Hepatic stellate cell (primary cell): ENCODE results near the gene PIK3C2A.
"Not testable (repeated sequence)": the region's sequence is repeated elsewhere in the genome, so short reads cannot be mapped to it uniquely, and the experiment has no call there.

Experiments used
- DNase-seq: peaks from one replicate; pipeline ENCODE4 v3.0.0; 2011; ENCODE audit warnings: low spot score

Gene PIK3C2A

GRCh38 chr11:17207317-17208256 is at the start of gene PIK3C2A:
Gene PIK3C2A (minus strand): TSS chr11:17207986. CDS start chr11:17169741, 38,245 bp downstream.
- peak; percentile 93 for DNase-seq

DNA sequence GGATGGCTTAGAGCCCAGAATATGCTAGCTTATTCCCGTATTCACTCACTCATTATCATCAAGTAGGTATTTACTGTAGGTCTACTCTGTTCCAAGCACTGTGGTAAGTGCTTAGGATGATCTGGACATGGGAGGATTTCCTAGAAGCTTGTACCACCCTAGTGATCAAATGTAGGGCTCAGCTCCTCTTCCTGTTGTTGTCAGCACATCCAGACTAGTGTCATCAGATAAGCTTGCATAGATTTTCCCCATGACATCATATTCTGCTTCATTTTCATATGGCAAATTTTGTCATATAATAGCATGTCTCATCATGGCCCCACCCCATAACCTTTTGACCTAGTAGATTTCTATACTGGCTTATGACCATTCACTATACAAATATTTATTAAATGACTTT is 49.4 kb upstream of the PIK3C2A start:
- DNase-seq: peak; percentile 9

GRCh38 chr11:17256512-17256911 is 48.7 kb upstream of the PIK3C2A start:
- peak; percentile 61 for DNase-seq

- DNase-seq: no peak
Measured at GRCh38 chr11:17252704-17253103, 44.9 kb upstream of the PIK3C2A start.

GRCh38 chr11:17250561-17251350 is 43.0 kb upstream of the PIK3C2A start:
- no peak for DNase-seq

DNA sequence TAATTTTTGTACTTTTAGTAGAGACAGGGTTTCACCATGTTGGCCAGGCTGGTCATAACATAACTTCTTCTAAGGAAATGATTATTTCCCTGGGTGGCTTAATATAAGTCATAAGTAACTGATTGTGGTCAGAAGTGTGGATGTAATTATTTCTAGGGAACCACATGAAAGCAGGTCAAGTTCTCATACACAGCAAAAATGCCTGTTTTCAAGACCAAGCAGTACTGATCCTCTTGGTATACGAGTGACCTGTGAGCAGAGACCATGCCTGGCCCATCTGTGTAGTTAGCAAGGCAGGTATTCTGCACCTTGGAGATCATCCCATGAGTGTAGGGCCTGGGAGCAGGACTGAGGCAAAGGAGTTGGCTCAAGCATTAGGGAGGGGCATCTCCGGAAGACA is 36.3 kb upstream of the PIK3C2A start:
- no peak for DNase-seq

GRCh38 chr11:17242954-17243353 is 35.2 kb upstream of the PIK3C2A start:
- not testable (repeated sequence) for DNase-seq

DNA sequence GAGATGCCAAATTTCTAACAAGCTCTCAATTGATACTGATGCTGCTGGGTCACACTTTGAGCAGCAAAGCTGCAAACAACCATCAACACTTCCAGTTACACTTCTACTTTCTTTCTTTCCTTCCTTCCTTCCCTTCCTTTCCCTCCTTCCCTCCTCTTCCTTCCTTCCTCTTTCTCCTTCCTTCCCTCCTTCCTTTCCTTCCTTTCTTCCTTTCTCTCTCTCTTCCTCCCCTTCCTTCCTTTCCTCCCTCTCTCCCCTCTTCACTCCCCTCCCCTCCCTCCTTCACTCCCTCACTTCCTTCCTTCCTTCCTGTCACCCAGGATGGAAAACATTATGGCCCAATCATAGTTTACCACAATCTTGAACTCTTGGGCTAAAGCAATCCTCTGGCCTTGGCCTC is 33.0 kb upstream of the PIK3C2A start:
- DNase-seq: no peak

DNA sequence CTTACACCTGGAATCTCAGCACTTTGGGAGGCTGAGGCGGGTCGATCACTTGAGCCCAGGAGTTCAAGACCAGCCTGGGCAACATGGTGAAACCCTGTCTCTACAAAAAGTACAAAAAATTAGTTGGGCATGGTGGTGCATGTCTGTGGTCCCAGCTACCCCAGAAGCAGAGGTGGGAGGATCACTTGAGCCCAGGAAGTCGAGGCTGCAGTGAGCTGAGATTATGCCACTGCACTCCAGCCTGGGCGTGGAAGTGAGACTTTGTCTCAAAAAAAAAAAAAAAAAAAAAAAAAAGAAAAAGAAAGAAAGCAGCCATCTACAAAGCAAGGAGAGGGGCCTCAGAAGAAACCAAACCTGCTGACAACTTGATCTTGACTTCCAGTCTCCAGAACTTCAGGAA is 32.1 kb upstream of the PIK3C2A start:
- not testable (repeated sequence) for DNase-seq

DNA sequence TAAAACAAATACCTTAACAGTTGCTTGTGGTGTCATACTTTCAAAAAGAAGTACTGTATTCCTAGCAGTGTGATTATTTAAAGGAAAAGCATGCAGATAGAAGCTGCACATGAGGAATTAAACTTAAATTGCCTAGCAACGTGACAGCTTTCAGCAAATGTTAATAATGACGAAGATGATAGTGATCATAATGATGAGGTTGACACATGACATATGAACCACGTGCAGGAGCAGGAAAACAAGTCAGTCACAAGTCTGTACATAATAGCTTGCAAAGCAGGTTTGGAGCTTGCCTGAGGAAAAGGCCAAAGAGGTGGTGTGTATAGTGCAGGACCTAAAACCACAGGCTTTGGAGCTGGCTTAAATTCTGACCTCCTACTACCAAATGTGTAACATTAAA is 30.6 kb upstream of the PIK3C2A start:
- DNase-seq: no peak

GRCh38 chr11:17233101-17233500 is 25.3 kb upstream of the PIK3C2A start:
- no peak for DNase-seq

- no peak for DNase-seq
Measured at GRCh38 chr11:17230867-17231851, 23.4 kb upstream of the PIK3C2A start.

DNA sequence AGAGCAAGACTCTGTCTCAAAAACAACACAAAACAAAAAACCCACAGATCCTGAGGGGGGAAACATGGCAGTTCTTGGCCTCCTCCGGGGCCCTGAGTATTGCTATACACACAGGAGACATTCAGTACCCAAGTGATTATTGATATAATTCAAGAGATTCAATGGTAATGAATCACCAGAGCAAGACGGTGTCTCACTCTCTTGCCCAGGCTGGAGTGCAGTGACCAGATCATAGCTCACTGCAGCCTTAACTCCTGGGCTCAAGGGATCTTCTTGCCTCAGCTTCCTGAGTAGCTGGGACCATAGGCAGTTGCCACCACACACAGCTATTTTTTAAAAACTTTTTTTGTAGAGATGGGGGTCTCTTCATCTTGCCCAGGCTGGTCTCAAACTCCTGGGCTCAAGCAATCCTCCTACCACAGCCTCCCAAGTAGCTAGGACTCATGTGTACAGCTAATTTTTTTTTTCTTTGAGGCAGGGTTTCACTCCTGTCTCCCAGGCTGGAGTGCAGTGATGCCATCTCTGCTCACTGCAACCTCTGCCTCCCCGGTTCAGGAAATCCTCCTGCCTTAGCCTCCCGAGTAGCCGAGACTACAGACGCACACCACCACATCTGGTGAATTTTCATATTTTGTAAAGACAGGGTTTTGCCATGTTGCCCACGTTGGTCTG is 21.8 kb upstream of the PIK3C2A start:
- DNase-seq: no peak

DNA sequence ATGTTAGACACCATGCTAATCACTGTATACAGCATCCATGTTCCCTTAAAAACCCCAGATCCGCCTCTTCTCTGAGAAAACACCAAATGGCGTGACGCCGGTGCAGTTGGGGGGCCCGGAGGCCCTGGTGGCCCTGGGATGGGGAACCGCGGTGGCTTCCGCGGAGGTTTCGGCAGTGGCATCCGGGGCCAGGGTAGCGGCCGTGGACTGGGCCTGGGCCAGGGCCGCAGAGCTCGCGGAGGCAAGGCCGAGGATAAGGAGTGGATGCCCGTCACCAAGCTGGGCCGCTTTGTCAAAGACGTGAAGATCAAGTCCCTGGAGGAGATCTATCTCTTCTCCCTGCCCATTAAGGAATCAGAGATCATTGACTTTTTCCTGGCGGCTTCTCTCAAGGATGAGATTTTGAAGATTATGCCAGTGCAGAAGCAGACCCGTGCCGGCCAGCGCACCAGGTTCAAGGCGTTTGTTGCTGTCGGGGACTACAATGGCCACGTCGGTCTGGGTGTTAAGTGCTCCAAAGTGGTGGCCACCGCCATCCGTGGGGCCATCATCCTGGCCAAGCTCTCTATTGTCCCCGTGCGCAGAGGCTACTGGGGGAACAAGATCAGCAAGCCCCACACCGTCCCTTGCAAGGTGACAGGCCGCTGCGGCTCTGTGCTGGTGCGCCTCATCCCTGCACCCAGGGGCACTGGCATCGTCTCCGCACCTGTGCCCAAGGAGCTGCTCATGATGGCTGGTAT is 20.6 kb upstream of the PIK3C2A start:
- not testable (repeated sequence) for DNase-seq

DNA sequence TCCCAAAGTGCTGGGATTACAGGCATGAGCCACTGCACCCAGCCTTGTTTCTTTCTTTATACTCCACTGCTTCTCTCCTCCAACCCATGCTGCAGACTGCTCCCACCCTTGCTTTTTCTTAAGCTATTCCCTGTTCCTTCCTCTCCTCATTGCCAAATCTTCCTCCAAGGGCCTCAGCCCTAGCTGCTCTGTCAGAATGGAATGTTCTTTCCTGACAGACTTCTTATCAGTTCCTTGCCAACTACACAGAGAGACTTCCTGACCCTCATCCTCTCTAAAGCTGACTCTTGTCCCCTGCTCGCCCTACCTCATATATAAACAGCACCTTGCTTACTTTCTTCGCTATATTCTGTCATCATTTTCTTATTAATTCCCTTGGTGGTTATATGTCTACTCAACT is 16.9 kb upstream of the PIK3C2A start:
- no peak for DNase-seq

DNA sequence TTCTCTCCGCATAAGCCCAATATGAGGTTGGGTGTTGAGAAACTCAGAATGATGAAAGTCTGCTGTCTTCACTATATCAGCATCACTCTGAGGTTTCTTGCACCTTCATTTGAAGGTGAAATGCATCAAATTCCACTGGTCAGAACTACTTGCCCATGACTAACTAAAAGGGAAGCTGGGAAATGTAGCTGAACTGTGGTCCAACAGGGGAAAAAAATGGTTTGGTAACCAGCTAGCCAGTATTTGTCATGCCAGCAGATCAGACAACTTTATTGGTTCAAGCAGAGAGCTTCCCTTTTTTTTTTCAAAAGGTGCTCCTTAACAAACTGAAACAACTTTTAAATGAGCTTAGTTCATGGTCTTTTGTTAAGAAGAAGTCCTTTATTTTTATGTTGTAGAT is 14.2 kb upstream of the PIK3C2A start:
- DNase-seq: no peak

GRCh38 chr11:17219016-17219415 is 11.2 kb upstream of the PIK3C2A start:
- no peak for DNase-seq

DNA sequence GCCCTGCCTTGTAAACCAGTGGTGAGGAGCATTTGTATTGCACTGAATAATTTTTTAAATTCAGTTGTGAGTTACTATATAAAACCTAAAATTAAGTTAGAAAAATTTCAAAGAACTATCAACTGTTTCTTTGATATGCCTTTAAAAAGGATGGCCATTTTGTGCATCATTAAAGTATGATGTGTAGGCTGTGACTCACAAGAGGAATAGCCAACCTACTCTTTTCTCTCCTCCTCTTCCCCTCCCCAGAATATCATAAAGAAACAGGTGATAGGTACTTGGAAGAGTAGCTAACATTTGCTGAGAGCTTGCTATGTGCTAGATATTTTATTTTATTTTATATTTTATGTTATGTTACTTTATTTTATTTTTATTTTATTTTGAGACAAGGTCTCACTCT is 10.6 kb upstream of the PIK3C2A start:
- DNase-seq: no peak

GRCh38 chr11:17217401-17217800 is 9.6 kb upstream of the PIK3C2A start:
- no peak for DNase-seq

GRCh38 chr11:17214338-17214737 is 6.6 kb upstream of the PIK3C2A start:
- no peak for DNase-seq

DNA sequence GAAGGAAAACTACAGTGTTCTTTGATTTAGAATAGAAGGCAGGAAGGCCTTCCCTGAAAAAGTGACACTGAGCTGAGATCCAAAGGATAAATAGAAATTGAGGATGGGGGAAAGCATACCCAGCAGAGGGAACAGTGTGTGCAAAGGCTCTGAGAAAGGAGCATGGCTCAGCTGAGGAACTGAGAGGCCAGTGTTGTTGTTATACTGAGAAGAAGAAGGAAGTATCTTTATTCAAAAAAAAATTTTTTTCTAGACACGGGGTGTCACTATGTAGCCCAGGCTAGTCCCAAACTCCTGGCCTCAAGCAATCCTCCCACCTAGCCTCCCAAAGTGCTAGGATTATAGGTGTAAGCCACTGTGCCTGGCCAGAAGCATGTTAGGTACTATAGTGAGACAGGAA is 3.5 kb upstream of the PIK3C2A start:
- no peak for DNase-seq
